Endothelial cell of umbilical vein (primary cell): ENCODE data around the gene GOLT1B. TPM values are rescaled to one million over a fixed set of nuclear protein-coding genes. Genes with fewer than 3 reads are reported as not detected.
A peak's percentile ranks its signal among the peaks of the same experiment; 100 is the strongest.

Experiments
- BruUV-seq: library from RNA; stranded (reverse); fragments of 400-500 nt; replicated peaks from 2 replicates; lab custom pipeline; 2021; lab: Mats Ljungman, UMichigan
- CTCF ChIA-PET: fragments of 300-600, 350-600 bp; sonication (Branson Sonifier 250); formaldehyde crosslinking; loops from one replicate; lab custom pipeline; 2021; ENCODE audit warnings: antibody characterized with exemption, inconsistent platforms; lab: Charles Lee
- POLR2A ChIA-PET: fragments of 300-600, 350-600 bp; sonication (Branson Sonifier 250); formaldehyde crosslinking; loops from one replicate; lab custom pipeline; 2021; ENCODE audit warnings: antibody characterized with exemption, inconsistent platforms; lab: Charles Lee
- DNase-seq: peaks from one replicate; pipeline ENCODE4 v3.0.0-alpha.2; 2011; ENCODE audit warnings: low read depth, low spot score
- FAIRE-seq: peaks from 2 replicates; lab custom pipeline; 2011; peaks lifted over from hg19 to GRCh38; lab: Jason Lieb, UNC
- H2AFZ ChIP-seq: 2 replicates; pipeline ENCODE4 v1.6.0; 2012; ENCODE audit warnings: low read depth, low read length, control low read depth, inconsistent platforms
- H3K27ac ChIP-seq: 2 replicates; pipeline ENCODE4 v1.5.1; 2011; ENCODE audit warnings: low read depth, mild to moderate bottlenecking, control low read depth, low read length, moderate library complexity; ENCODE audit not compliant: insufficient read depth
- H3K27me3 ChIP-seq, 2 experiments: 2 replicates each; pipeline versions ENCODE4 v1.6.0 to v1.6.1; 2011; ENCODE audit warnings: low read length in 2 of 2, mixed read lengths in 1 of 2; ENCODE audit not compliant: control insufficient read depth in 2 of 2, insufficient read depth in 2 of 2
- H3K36me3 ChIP-seq, 2 experiments: 2 replicates in 1 of 2; 3 replicates in 1 of 2; pipeline ENCODE4 v1.5.1; 2011; ENCODE audit warnings: low read length in 2 of 2, mild to moderate bottlenecking in 1 of 2, moderate library complexity in 1 of 2; ENCODE audit not compliant: control insufficient read depth in 2 of 2, insufficient read depth in 2 of 2; ENCODE audit errors: extremely low read depth in 1 of 2
- H3K4me1 ChIP-seq: 3 replicates; pipeline ENCODE4 v1.5.1; 2011; ENCODE audit warnings: mild to moderate bottlenecking, low read length; ENCODE audit not compliant: control insufficient read depth, insufficient read depth; ENCODE audit errors: extremely low read depth
- H3K4me2 ChIP-seq: 2 replicates; pipeline ENCODE4 v1.6.1; 2011; ENCODE audit warnings: low read length, control low read depth, mixed read lengths; ENCODE audit not compliant: insufficient read depth
- H3K4me3 ChIP-seq, 3 experiments: fragments of 200-600 bp in 1 of 3; sonication (generic), shearing (Covaris generic) in 1 of 3; replicated peaks in 1 of 3; 2 replicates each; pipeline ENCODE4 v1.5.1; 2011 to 2016; ENCODE audit warnings: control low read depth in 3 of 3, low read length in 3 of 3, mild to moderate bottlenecking in 2 of 3, inconsistent platforms in 1 of 3, low read depth in 1 of 3, moderate library complexity in 1 of 3; ENCODE audit not compliant: insufficient read depth in 1 of 3
- H3K79me2 ChIP-seq: 2 replicates; pipeline ENCODE4 v1.6.0; 2012; ENCODE audit warnings: low read length, inconsistent platforms; ENCODE audit not compliant: control insufficient read depth, insufficient read depth
- H3K9ac ChIP-seq: replicated peaks from 2 replicates; pipeline ENCODE3; 2011; ENCODE audit warnings: low read length, control low read depth; ENCODE audit not compliant: insufficient read depth; ENCODE audit errors: extremely low read depth
- H3K9me1 ChIP-seq: replicated peaks from 3 replicates; pipeline ENCODE4 v1.6.0; 2011; ENCODE audit warnings: mild to moderate bottlenecking, low read length; ENCODE audit not compliant: control insufficient read depth, insufficient read depth; ENCODE audit errors: extremely low read depth
- H3K9me3 ChIP-seq: replicated peaks from 2 replicates; pipeline ENCODE4 v1.5.1; 2012; ENCODE audit warnings: low read length, inconsistent platforms; ENCODE audit not compliant: control insufficient read depth, insufficient read depth
- H4K20me1 ChIP-seq: replicated peaks from 2 replicates; pipeline ENCODE3; 2011; ENCODE audit warnings: mild to moderate bottlenecking, low read length; ENCODE audit not compliant: control insufficient read depth, insufficient read depth; ENCODE audit errors: extremely low read depth
- CTCF ChIP-seq, 2 donors: IDR thresholded peaks; 1 replicate in 1 of 2; 2 replicates in 1 of 2; pipeline ENCODE4 v1.5.1; 2011; ENCODE audit warnings: low read length in 2 of 2, mild to moderate bottlenecking in 2 of 2, moderate library complexity in 2 of 2, control low read depth in 1 of 2, inconsistent platforms in 1 of 2, low read depth in 1 of 2; ENCODE audit not compliant: insufficient read depth in 1 of 2; ENCODE audit errors: extremely low read depth in 1 of 2
- EZH2 ChIP-seq: IDR thresholded peaks from 2 replicates; pipeline ENCODE4 v1.6.1; 2012; ENCODE audit warnings: borderline replicate concordance, low read depth, mild to moderate bottlenecking, moderate library complexity, low read length, inconsistent platforms; ENCODE audit not compliant: severe bottlenecking
- MYC ChIP-seq: IDR thresholded peaks from one replicate; pipeline ENCODE4 v1.6.1; 2011; ENCODE audit warnings: mild to moderate bottlenecking, low read depth, low read length
- POLR2A ChIP-seq: IDR thresholded peaks from 2 replicates; pipeline ENCODE4 v1.6.1; 2012; ENCODE audit warnings: low read depth, mild to moderate bottlenecking, control low read depth, low read length
- POLR2AphosphoS5 ChIP-seq: IDR thresholded peaks from 2 replicates; pipeline ENCODE4 v1.6.1; 2012; ENCODE audit warnings: low read depth, mild to moderate bottlenecking, control low read depth, low read length, moderate library complexity; ENCODE audit not compliant: insufficient read depth
- dilution Hi-C: fragments of 300-500 bp; cut with MboI; formaldehyde crosslinking; loops from one replicate; pipeline ENCODE4 v1.15.0; 2019; ENCODE audit warnings: low sequenced_read_pairs; ENCODE audit not compliant: extremely low pct_ligation_motif_present
- intact Hi-C: fragments of 100-400 bp; cut with micrococcal nuclease; formaldehyde crosslinking; loops from one replicate; pipeline ENCODE4 v1.10.0; 2022
- polyA plus RNA-seq, 4 experiments: library from polyadenylated mRNA; depleted of rRNA in 3 of 4; stranded (reverse) in 3 of 4; unstranded in 1 of 4; fragments of >200 nt; gene quantifications; 2 replicates each; pipeline versions ENCODE4 v1.2.1 to v1.2.3, GENCODE V29; 2011 to 2012; ENCODE audit warnings: missing spikeins in 1 of 4
- total RNA-seq: library from RNA; stranded (reverse); gene quantifications from 2 replicates; pipeline ENCODE4 v1.2.3, GENCODE V29; 2021
- TF ChIP-seq, protein P1 (sequence below): IDR thresholded peaks from 2 replicates; pipeline ENCODE4 v1.6.1; 2011; ENCODE audit not compliant: insufficient read depth, insufficient read length

GOLT1B gene
- total and polyA plus RNA-seq, 2 donors (not counting 3 experiments of a cell fraction or from before 2014, with no cell fraction given) = 21.9 to 50.5 TPM

GRCh38 chr12:21502164-21502496, 541 bp downstream of the GOLT1B start:
- Histone ChIP-seq H3K4me2 (peak overlapping the region; percentile 100), H3K79me2 (peaks cover 79% of the 10 kb centered on the region), H3K27me3 (no peaks in the 10 kb centered on the region), H4K20me1 (no peaks in the 10 kb centered on the region), H3K4me1 (peaks cover 31% of the 10 kb centered on the region), H3K9me3 (no peaks in the 10 kb centered on the region), H3K4me3 (peak overlapping the region; percentile 80 to 92 (median 88)), H2AFZ (peak overlapping the region; percentile 73), H3K9me1 (peaks cover 2% of the 10 kb centered on the region), H3K36me3 (peaks cover 0 to 5% of the 10 kb centered on the region in 2 experiments), H3K9ac (peak overlapping the region; percentile 93), H3K27ac (peak overlapping the region; percentile 87)
- intact Hi-C loops (no loop called here), dilution Hi-C loops (no loop called here)
- TF ChIP-seq MYC (no peak), POLR2AphosphoS5 (no peak), POLR2A (no peak), EZH2 (no peak), CTCF (IDR thresholded peaks at IDR 0.05; ENCODE audit: extremely low read depth in 1 of 2, insufficient read depth in 1 of 2, low read depth in 1 of 2, low read length in 2 of 2) (no peak)
- TF ChIP-seq, protein P1, sequence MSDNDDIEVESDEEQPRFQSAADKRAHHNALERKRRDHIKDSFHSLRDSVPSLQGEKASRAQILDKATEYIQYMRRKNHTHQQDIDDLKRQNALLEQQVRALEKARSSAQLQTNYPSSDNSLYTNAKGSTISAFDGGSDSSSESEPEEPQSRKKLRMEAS = no peak
- peak; percentile 55 for DNase-seq
- CTCF ChIA-PET = interaction anchor here (1.0 to 1.8 kb wide), 4 partner anchors 10 to 206 kb away, joined by 3 to 9 read pairs (median 6); no protein-coding TSS in a partner anchor
- FAIRE-seq = no peak
- no TSS peak for BruUV-seq
- POLR2A ChIA-PET = interaction anchor here (1.3 kb wide), 1 partner anchor 10 kb away, joined by 3 read pairs; no protein-coding TSS in a partner anchor
